NOMO-1 (cell line): ENCODE measurements around the gene PYY.

Source experiments
- DNase-seq, 2 experiments: peaks; one replicate each; lab custom pipeline; 2025; ENCODE audit not compliant: unreplicated experiment in 2 of 2; lab: John Stamatoyannopoulos, UW

The PYY gene

DNA sequence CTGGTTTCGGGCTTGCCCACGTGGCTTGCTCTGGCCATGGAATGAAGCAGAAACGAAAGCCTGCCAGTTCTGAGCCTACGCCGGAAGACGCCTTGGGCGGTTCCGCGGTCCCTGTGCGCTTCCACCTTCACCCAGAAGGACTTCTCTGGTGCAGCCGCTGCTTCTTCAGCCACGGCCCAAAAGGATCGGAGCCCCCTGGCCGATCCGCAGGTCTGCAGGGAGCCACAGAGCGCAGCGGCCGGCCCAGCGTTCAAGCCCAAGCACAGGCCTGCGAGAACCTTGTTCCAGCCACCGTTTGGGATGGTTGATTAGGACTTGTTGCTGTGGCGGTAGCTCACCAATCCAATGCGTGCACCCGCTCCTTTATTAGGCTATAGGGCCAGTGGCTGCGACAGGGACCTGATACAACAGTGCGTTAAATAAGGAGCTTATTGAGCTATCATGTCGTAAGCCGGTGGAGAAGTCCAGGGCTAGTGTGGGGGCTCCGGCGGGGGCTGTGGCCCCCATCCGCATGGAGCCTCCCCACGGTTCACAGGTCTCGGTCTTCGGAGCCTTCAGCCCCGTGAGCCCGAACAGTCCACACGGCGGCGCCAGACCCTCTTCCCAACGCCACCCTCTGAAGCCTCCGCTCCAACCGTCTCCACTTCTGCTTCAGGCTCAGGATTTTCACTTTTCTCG is 36.3 kb downstream of the PYY start:
- peak; percentile 33 to 39 for DNase-seq

DNA sequence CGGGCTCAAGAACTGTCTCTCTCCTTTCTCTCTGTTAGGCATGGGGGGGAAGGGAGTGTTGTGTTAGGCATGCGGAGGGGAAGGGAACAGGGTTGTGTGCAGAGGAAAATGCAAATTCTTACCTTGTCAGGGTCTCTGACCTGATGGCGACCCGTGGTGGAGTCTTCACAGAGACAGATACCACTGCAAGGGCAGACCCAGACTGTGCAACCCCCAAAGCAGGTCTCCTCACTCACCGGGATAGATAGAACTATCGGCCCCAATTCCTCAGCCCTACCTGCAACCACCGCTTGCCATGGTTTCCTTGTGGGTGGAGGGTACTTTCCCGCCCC is 36.8 kb downstream of the PYY start:
- no peak for DNase-seq

DNA sequence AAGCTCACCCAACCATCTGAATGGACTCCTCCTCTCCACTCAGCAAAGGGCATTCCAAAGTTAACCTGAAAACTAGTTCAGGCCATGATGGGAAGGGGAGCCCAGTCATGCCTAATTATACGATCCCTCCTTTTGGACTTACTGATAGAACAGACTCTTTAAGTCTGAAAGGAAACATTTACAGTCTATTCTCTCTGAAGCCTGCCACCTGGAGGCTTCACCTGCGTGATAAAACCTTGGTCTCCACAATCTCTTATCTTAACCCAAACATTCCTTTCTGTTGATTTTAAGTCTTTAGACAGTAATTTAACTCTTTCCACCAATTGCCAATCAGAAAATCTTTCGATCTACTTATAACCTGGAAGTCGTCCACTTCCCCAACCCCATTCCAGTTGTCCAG is 37.4 kb downstream of the PYY start:
- DNase-seq, result no peak

DNA sequence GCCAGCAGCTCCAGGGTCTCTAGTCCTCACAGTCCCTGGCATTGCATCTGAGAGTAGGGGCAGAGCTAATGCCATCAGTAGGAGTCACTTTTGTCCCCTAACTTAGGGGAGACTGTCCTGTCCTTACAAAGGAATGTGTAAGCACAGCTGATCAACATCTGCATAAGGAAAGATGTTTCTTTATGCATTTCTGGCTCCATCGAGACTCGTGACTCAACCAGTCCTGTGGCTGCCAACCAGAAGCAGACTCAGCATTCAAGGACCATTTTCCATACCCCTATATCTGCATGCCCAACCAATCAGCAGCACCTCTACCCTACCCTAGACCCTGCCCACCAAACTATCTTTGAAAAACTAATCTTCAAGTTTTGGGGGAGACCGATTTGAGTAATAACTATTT is 38.2 kb downstream of the PYY start:
- DNase-seq, result no peak

DNA sequence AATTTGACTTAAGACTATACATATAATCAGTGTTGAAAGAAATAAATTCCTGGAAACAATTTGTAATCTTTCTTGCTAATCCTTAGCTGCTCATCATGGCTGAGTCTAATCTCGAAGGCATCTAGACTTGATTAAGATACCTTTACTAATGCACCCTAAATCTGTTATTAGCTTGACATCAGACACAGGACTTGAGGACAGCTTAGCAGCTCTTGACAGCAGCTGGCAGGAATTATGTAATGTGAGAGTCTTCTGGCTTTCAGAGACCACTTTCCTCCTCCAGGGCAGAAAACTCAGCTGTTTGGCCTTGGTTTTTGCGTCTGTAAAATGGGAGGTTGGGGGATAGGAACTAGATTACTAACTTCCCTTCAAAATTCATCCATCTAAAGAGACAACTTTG is 39.3 kb downstream of the PYY start:
- no peak for DNase-seq

DNA sequence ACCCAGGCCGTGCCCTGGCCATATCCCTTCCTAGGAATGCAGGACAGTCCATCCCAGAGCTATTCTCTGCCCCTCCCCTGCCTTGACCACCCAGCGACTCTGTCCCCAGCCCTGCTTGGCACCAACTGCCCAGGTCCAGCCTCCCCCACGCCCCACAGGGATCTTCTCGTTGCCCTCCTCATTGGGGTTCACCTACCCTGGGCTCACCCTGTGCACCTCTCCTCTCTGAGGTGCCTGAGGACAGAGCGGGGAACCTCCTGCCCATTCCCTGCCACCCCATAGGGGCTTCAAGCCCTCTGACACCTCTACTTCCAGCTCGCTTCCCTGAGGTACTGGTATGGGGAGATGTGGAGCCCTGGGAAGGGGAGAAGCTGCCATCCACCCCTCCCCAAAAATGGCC is 40.2 kb downstream of the PYY start:
- no peak for DNase-seq

DNA sequence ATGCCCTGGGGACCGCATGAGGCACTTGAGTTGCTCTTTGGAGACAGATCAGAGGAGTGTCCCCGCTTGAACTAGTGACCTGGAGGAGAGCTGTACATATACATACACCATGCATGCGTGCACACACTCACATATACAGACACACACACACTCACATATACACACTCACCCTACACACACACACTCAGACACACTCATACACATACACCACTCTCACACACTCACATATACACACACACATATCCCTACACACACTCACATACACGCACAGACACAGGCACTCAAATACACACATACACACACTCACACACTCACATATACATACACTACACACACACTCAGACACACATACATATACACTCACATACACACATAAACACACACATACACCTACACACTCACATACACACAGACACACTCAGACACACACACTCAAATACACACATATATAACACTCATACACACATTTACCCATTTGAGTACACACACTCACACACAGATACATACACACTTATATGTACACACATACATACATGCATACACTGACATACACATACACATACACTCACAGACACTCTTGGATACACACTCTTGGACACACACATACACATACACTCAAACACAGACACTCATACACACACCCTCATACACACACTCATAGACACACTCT is 41.0 kb downstream of the PYY start:
- DNase-seq, result no peak

DNA sequence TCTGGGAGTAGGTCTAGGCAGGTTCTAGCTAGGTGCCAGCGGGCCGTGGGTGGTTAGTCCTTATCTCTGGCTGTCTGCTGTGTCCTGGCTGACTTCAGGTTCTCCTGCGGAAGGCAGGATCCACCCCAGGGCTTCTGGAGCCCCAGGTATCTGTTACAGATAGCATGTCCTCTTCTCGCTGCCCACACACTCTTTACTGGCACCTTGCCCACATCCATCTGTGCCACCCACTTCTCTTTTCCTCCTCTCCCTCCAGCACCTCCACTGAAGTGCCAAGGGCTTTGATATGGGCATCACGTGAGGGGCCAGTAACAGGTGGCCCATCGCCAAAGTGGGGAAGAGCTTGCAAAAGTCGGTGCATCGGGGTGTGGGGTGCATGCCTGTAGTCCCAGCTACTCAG is 41.8 kb downstream of the PYY start:
- DNase-seq, result no peak

DNA sequence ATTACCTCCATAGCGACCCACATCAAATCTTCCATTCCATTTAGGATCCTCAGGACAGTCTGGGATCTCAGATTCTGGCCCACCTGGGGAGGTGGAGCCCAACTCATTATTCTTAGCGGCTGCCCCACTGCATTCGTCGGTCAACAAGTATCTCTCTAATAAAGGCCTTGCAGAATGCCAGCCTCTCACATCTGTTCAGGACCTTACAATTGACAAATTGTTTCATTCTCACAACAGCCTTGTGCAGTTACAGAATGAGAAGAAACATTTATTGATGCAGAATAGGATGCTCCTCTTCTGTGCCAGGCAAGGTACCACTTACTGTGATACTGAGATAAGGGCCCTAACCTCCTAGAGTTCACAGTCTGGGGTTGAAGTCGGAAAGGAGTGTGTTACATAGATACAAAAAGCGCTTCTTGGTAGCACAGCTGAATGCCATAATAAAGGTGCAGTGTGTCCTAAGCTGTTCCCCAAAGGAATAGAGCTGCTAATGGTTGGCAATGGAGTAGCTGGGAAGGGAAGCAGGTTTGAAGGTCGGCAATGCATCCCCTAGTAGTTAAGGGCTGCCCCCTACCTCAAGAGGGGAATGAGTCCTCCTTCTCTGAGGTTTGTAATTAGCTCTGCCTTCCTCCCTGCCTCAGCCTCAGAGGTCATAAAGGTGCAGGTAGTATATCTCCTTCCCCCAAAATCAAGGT is 44.1 kb downstream of the PYY start:
- no peak for DNase-seq

DNA sequence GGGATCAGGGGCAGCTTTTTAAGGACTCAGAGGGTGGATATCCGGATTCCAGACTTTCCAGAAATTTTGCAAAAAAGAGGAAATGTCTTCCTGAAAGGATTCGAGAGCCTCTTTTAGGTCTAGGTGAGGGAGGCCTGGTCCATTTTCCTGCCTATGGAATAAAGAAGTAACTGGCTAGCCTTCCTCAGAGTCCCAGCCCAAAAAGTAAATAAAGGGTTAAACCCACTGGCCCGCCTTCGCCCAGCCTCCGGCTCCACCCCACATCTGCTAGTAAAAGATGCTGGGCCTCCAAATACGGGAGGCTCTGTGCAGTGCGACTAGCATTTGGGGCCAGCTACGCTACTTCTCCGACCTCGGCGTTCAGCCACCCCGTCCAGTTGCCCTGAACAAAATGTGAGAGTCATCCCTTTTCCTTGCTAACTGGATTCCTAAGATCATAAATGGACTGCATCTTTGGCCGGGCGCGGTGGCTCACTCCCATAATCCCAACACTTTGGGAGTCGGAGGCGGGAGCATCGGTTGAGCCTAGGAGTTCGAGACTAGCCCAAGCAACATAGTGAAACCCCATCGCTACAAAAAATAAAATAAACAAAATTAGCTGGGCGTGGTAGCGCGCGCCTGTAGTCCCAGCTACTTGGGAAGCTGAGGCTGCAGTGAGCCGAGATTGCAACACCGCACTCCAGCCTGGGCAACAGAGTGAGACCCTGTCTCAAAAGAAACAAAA is 45.6 kb downstream of the PYY start:
- DNase-seq, result peak; percentile 54 to 71

DNA sequence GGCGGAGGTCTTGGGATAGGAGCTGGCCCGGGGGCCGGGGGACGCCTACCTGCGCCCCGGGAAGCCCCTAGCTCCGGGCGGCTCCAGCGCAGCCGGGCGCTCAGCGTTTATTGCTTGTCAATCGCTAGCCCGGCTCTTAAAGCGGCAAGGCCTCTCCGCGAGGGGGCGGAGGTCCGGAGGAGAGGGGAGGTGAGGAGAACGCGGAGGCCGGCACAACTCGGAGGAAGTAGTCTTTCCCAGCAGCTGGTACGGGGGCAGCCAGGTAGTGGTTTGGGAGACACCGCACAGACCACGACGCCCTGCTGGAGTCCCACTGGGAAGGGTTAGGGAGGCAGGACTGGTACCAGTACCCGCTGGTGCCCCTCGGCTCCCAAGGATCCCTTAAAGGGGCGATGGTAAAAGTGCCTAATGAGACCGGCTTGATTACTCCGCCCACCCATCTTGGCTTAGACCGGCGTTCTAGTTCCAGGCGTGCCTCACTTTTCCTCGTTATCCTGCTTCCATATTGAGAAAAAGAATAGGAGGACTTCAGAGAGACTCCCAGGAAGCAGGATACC is 46.2 kb downstream of the PYY start, which contains the start of gene MPP2:
MPP2 (minus strand) TSS at position 112 of the 557 bp plus-strand sequence. CDS start 3,076 bp downstream, outside the sequence.
- DNase-seq, result peak; percentile 54 to 59

DNA sequence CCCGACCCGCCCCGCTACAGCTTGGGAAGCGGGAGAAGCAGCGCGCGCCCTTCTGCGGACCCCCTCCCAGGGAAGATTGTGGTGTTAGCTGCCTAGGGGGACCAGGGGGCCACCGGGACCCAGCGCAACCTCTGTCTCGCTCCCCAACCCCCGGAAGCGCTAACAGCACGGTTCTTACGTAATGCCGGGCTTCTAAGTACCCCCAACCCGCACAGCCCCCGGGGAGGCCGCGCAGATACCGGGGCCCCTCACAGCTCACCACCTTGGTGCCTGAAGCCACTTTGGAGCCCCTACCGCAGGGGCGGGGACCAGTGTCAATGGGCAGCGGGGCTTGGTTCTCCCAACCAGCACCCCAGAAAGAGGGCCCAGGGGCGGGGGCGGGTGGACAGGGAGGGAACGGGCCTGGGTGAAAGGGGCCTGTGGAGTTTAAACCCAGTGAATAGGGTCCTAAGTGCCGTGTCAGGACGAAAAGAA is 46.8 kb downstream of the PYY start:
- DNase-seq, result no peak

DNA sequence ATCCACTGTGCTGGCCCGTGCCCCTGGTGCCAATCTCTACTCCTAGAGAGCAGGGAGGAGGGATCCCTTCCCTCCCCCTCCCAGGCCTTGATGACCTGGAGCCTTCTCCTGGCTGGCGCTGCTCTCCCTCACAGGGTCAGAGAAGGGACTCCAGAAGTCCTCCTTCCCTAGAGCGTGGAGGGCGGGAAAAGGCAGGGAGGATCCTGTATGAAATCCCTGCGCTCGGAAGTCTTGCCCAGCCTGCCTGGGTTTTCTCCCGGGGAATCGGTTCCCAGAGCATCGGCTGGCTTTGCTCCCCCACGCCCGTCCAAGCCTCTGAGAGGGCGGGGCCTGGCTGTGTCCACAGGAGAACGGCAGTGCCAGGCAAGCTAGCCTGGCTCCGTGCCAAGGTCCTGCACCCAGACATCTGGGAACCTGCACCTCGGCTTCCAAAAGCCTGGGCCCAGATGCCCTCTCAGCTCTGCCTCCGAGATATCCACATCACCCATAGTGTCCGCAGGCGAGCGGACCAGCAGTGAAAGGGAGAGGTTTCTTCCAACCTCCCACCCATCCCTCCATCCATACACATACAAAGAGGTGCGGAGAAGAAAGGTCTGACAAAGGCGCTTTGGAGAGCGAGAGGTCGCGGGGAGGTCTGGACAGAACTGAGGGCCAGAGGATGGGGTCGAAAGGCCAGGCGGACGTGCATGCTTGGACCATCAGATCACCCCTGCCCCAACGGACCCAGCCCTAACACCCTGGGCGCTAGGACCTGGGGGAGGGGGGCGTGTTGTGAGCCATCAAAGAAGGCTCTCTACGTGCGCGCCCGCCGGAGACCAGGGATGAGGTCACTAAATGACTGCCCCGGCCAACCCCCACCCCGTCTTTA is 47.5 kb downstream of the PYY start:
- DNase-seq, result no peak

DNA sequence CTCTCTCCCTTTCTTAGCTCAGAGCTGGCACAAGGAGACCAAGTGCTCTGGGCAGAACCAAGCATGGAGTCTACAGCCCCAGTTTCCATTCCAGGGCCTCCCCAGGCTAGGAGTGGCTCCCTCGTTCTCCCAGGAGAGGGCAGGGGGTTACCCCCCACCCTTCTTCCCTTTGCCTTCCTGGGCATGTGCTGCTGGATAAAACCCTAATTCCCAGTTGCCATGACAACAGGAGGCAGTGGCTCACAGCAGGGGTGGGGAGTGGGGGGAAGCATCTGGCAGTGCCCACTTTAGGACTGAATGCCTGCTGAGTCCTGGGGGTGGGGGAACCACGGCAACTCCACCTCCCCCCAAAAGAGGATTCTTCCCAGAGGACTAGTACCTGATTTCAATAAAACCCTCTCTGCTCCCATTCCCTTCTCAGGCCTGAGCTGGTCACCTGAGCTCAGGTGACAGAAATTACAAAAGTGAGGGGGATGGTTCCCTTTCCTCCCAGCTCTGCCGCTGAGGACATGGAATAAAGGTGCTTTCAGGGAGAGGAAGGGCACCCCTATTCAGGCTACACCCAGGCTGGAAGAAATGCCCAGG is 48.2 kb downstream of the PYY start:
- no peak for DNase-seq
